Muscle layer of colon (tissue), 2 donors: ENCODE measurements around the gene IMMP2L.
A peak's percentile ranks its signal among the peaks of the same experiment; 100 is the strongest.

Source experiments
- H3K27ac ChIP-seq: one replicate; pipeline ENCODE4 v1.7.0; 2013; ENCODE audit warnings: low read depth, mild to moderate bottlenecking, low read length, moderate library complexity
- H3K27me3 ChIP-seq, 2 donors: one replicate each; pipeline ENCODE4 v1.7.0; 2013; ENCODE audit warnings: low read length in 2 of 2, mild to moderate bottlenecking in 2 of 2; ENCODE audit not compliant: insufficient read depth in 2 of 2, control insufficient read depth in 1 of 2
- H3K36me3 ChIP-seq: one replicate; pipeline ENCODE4 v1.7.0; 2013; ENCODE audit warnings: mild to moderate bottlenecking, low read length; ENCODE audit not compliant: insufficient read depth
- H3K4me1 ChIP-seq: one replicate; pipeline ENCODE4 v1.7.0; 2013; ENCODE audit warnings: mild to moderate bottlenecking, low read length; ENCODE audit not compliant: insufficient read depth
- H3K4me3 ChIP-seq, 2 donors: one replicate each; pipeline ENCODE4 v1.7.0; 2013; ENCODE audit warnings: low read length in 2 of 2, low read depth in 1 of 2, mild to moderate bottlenecking in 1 of 2, moderate library complexity in 1 of 2
- H3K9ac ChIP-seq: one replicate; pipeline ENCODE4 v1.7.0; 2013; ENCODE audit warnings: low read length
- H3K9me3 ChIP-seq: one replicate; pipeline ENCODE4 v1.7.0; 2013; ENCODE audit warnings: mild to moderate bottlenecking, low read length
- donor health status: abdominal sarcoma.
- donor health status: Adenocarcinoma of cecum.

Gene IMMP2L

GRCh38 chr7:111554086-111554485 lies 8.2 kb downstream of the IMMP2L start:
- Histone ChIP-seq H3K9me3 (no peaks in the 10 kb centered on the region), H3K4me1 (no peaks in the 10 kb centered on the region), H3K36me3 (peaks cover 6% of the 10 kb centered on the region), H3K9ac (no peak overlapping the region), H3K4me3 (no peak overlapping the region), H3K27ac (no peak overlapping the region), H3K27me3 (no peaks in the 10 kb centered on the region)

GRCh38 chr7:111541067-111541466 lies 21.2 kb downstream of the IMMP2L start:
- no peaks in the 10 kb centered on the region for H3K4me1 ChIP-seq
- no peaks in the 10 kb centered on the region for H3K9me3 ChIP-seq
- H3K36me3 ChIP-seq: no peaks in the 10 kb centered on the region

GRCh38 chr7:111540199-111540815 lies 22.0 kb downstream of the IMMP2L start:
- Histone ChIP-seq H3K4me1 (no peaks in the 10 kb centered on the region), H3K36me3 (no peaks in the 10 kb centered on the region), H3K9me3 (no peaks in the 10 kb centered on the region), H3K4me3 (no peak overlapping the region), H3K27ac (no peak overlapping the region), H3K9ac (no peak overlapping the region), H3K27me3 (no peaks in the 10 kb centered on the region)

More at GRCh38 chr7:111541067-111541466, 21.2 kb downstream of the IMMP2L start:
- Histone ChIP-seq H3K27ac (no peak overlapping the region), H3K4me3 (no peak overlapping the region), H3K9ac (no peak overlapping the region), H3K27me3 (no peaks in the 10 kb centered on the region)

GRCh38 chr7:111537134-111537533 lies 25.2 kb downstream of the IMMP2L start:
- Histone ChIP-seq H3K9me3 (no peaks in the 10 kb centered on the region), H3K27ac (no peak overlapping the region), H3K4me1 (peaks cover 8% of the 10 kb centered on the region), H3K36me3 (no peaks in the 10 kb centered on the region), H3K4me3 (no peak overlapping the region), H3K27me3 (no peaks in the 10 kb centered on the region), H3K9ac (no peak overlapping the region)

GRCh38 chr7:111535142-111535870 lies 27.0 kb downstream of the IMMP2L start:
- H3K36me3 ChIP-seq: no peaks in the 10 kb centered on the region
- H3K27me3 ChIP-seq: no peaks in the 10 kb centered on the region
- no peak overlapping the region for H3K4me3 ChIP-seq
- H3K9ac ChIP-seq: no peak overlapping the region
- peaks cover 10% of the 10 kb centered on the region for H3K4me1 ChIP-seq
- no peak overlapping the region for H3K27ac ChIP-seq
- H3K9me3 ChIP-seq: no peaks in the 10 kb centered on the region

GRCh38 chr7:111532625-111533024 lies 29.7 kb downstream of the IMMP2L start:
- H3K4me3 ChIP-seq: no peak overlapping the region
- H3K9ac ChIP-seq: no peak overlapping the region
- H3K27me3 ChIP-seq: no peaks in the 10 kb centered on the region
- no peaks in the 10 kb centered on the region for H3K9me3 ChIP-seq
- H3K36me3 ChIP-seq: no peaks in the 10 kb centered on the region
- peak overlapping the region; percentile 1 for H3K27ac ChIP-seq
- H3K4me1 ChIP-seq: peaks cover 26% of the 10 kb centered on the region

GRCh38 chr7:111531993-111532392 lies 30.3 kb downstream of the IMMP2L start:
- Histone ChIP-seq H3K4me1 (peaks cover 28% of the 10 kb centered on the region), H3K9ac (no peak overlapping the region), H3K27ac (no peak overlapping the region), H3K4me3 (no peak overlapping the region), H3K27me3 (no peaks in the 10 kb centered on the region), H3K9me3 (no peaks in the 10 kb centered on the region), H3K36me3 (no peaks in the 10 kb centered on the region)

- no peaks in the 10 kb centered on the region for H3K27me3 ChIP-seq
- H3K27ac ChIP-seq: no peak overlapping the region
- no peaks in the 10 kb centered on the region for H3K36me3 ChIP-seq
- H3K4me1 ChIP-seq: peaks cover 28% of the 10 kb centered on the region
- no peak overlapping the region for H3K4me3 ChIP-seq
- H3K9me3 ChIP-seq: no peaks in the 10 kb centered on the region
- H3K9ac ChIP-seq: no peak overlapping the region
Observed at GRCh38 chr7:111530356-111530668, 32.0 kb downstream of the IMMP2L start.

GRCh38 chr7:111529507-111530355 lies 32.6 kb downstream of the IMMP2L start:
- Histone ChIP-seq H3K27me3 (no peaks in the 10 kb centered on the region), H3K9ac (no peak overlapping the region), H3K9me3 (no peaks in the 10 kb centered on the region), H3K36me3 (no peaks in the 10 kb centered on the region), H3K4me1 (peaks cover 28% of the 10 kb centered on the region), H3K4me3 (no peak overlapping the region), H3K27ac (no peak overlapping the region)

GRCh38 chr7:111528331-111528730 lies 34.0 kb downstream of the IMMP2L start:
- Histone ChIP-seq H3K27ac (no peak overlapping the region), H3K9ac (no peak overlapping the region), H3K4me3 (no peak overlapping the region), H3K36me3 (no peaks in the 10 kb centered on the region), H3K9me3 (no peaks in the 10 kb centered on the region), H3K4me1 (peaks cover 28% of the 10 kb centered on the region), H3K27me3 (no peaks in the 10 kb centered on the region)

GRCh38 chr7:111527545-111527944 lies 34.7 kb downstream of the IMMP2L start:
- Histone ChIP-seq H3K4me3 (no peak overlapping the region), H3K27me3 (no peaks in the 10 kb centered on the region), H3K4me1 (peaks cover 25% of the 10 kb centered on the region), H3K9ac (no peak overlapping the region), H3K27ac (no peak overlapping the region), H3K9me3 (no peaks in the 10 kb centered on the region), H3K36me3 (no peaks in the 10 kb centered on the region)
